Measurements from ENCODE around the gene RCOR3.

DNA sequence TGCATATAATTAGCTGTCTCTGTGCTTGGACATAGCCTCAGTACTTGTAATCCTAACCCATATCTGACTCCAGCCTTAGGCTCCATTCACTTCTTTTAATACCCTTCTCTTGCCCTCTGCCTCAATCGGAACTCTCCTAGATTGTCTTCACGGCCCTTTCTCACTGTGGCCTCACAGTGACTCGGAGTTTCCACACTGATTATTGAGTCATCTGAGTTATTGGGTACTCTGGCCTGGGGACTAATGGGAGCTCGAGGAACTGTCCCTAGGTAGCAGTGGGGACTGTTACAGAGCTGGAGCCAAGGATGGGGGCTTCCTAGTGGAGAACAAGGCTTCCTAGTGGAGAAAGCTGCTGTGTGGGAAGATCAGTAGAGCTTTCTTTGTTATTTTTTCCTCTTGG lies 84.4 kb downstream of the RCOR3 start:
- TF ChIP-seq POLR2A (IDR thresholded peaks at IDR 0.05; ENCODE audit: low read depth, low read length) = no peak
- no peak for TF ChIP-seq POLR2AphosphoS5 (IDR thresholded peaks at IDR 0.05; ENCODE audit: low read depth, low read length)
- TF ChIP-seq TAF1 (IDR thresholded peaks at IDR 0.05; ENCODE audit: borderline replicate concordance, low read depth, low read length) = no peak
